ENCODE results near the gene MYO7A.

The MYO7A gene

DNA sequence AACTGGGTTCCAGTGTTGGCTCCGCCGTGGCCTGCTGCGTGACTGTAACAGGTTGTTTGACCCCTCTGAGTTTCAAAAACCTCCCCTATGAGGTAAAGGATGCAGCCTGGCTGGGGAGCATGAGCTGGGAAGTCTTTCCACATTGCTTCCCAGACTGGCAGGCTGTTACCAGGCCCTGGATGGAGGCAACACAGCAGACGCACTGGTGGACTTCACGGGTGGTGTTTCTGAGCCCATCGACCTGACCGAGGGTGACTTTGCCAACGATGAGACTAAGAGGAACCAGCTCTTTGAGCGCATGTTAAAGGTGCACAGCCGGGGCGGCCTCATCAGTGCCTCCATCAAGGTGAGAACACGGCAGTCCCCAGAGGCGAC is 14.0 kb upstream of the MYO7A start:
- Histone ChIP-seq H3K79me2 (no peaks in the 10 kb centered on the region), H3K27me3 (ENCODE audit: control insufficient read depth, insufficient read depth, low read length) (no peaks in the 10 kb centered on the region), H3K4me3 (ENCODE audit: low read depth, low read length) (no peak overlapping the region), H3K4me1 (no peaks in the 10 kb centered on the region), H3K36me3 (ENCODE audit: control insufficient read depth, insufficient read depth, low read length) (no peaks in the 10 kb centered on the region), H3K4me2 (ENCODE audit: low read length) (no peak overlapping the region), H2AFZ (no peak overlapping the region), H3K9ac (no peak overlapping the region), H3K9me3 (ENCODE audit: control insufficient read depth, low read length) (no peaks in the 10 kb centered on the region), H3K27ac (no peak overlapping the region)
- TF ChIP-seq, protein P1, sequence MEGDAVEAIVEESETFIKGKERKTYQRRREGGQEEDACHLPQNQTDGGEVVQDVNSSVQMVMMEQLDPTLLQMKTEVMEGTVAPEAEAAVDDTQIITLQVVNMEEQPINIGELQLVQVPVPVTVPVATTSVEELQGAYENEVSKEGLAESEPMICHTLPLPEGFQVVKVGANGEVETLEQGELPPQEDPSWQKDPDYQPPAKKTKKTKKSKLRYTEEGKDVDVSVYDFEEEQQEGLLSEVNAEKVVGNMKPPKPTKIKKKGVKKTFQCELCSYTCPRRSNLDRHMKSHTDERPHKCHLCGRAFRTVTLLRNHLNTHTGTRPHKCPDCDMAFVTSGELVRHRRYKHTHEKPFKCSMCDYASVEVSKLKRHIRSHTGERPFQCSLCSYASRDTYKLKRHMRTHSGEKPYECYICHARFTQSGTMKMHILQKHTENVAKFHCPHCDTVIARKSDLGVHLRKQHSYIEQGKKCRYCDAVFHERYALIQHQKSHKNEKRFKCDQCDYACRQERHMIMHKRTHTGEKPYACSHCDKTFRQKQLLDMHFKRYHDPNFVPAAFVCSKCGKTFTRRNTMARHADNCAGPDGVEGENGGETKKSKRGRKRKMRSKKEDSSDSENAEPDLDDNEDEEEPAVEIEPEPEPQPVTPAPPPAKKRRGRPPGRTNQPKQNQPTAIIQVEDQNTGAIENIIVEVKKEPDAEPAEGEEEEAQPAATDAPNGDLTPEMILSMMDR (IDR thresholded peaks at IDR 0.05) = no peak

DNA sequence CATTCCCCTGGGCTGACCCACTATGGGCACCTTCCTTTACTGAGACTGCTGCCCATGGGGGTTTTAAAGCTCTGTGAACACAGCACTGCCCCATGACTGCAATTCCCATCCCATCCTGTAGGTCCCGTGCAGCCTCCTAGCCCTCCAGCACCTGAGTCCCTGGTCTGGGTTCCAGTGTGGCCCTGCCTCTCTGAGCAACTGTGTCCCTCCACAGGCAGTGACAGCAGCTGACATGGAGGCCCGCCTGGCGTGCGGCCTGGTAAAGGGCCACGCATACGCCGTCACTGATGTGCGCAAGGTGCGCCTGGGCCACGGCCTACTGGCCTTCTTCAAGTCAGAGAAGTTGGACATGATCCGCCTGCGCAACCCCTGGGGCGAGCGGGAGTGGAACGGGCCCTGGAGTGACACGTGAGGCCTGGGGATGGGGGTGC is 12.8 kb upstream of the MYO7A start:
- TF ChIP-seq, protein P1 (IDR thresholded peaks at IDR 0.05) = no peak
- H3K9ac ChIP-seq = no peak overlapping the region
- H3K4me2 ChIP-seq (ENCODE audit: low read length) = no peak overlapping the region
- no peak overlapping the region for H3K27ac ChIP-seq
- H3K4me1 ChIP-seq = no peaks in the 10 kb centered on the region
- no peaks in the 10 kb centered on the region for H3K27me3 ChIP-seq (ENCODE audit: control insufficient read depth, insufficient read depth, low read length)
- no peaks in the 10 kb centered on the region for H3K9me3 ChIP-seq (ENCODE audit: control insufficient read depth, low read length)
- no peak overlapping the region for H3K4me3 ChIP-seq (ENCODE audit: low read depth, low read length)
- H3K79me2 ChIP-seq = no peaks in the 10 kb centered on the region
- H2AFZ ChIP-seq = no peak overlapping the region
- H3K36me3 ChIP-seq (ENCODE audit: control insufficient read depth, insufficient read depth, low read length) = no peaks in the 10 kb centered on the region

DNA sequence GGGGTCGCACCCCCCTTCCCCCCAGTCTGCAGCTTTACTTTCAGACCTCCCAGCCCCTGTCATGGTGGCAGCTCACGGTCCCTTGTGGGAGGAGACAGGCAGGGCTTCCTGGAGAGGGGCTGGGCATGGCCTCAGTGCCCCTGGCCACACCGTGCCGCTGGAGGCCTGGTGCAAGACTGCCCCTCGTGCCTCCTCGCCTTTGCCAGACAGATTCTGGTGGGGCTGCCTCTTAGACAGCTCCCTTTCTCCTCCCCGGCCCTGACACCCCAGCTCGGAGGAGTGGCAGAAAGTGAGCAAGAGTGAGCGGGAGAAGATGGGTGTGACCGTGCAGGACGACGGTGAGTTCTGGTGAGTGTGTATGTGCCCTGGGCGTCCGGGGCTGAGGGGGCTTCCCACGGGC is 12.1 kb upstream of the MYO7A start:
- Histone ChIP-seq H2AFZ (no peak overlapping the region), H3K4me2 (ENCODE audit: low read length) (no peak overlapping the region), H3K9ac (no peak overlapping the region), H3K27ac (no peak overlapping the region), H3K4me3 (ENCODE audit: low read depth, low read length) (no peak overlapping the region), H3K36me3 (ENCODE audit: control insufficient read depth, insufficient read depth, low read length) (no peaks in the 10 kb centered on the region), H3K27me3 (ENCODE audit: control insufficient read depth, insufficient read depth, low read length) (no peaks in the 10 kb centered on the region), H3K79me2 (no peaks in the 10 kb centered on the region), H3K4me1 (no peaks in the 10 kb centered on the region), H3K9me3 (ENCODE audit: control insufficient read depth, low read length) (no peaks in the 10 kb centered on the region)
- TF ChIP-seq, protein P1 (IDR thresholded peaks at IDR 0.05) = no peak

DNA sequence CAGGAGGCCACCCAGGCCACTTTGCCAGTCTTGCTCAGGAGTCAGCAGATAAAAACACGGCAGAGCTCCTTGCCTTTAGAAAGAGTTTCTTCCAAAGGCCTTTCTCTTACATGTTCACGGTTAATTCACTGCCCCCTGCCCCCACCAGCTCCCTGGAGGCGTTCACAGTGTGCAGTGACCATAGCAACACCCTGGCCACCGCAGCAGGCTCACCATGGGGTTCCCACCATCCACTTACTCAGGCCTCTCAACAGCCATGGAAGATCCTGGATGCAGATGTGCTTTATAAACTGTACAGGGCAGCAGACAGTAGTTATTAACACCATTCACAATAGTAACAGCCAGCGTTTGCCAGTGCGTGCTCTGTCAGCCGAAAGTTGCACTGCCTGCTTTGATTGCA is 10.6 kb upstream of the MYO7A start:
- Histone ChIP-seq H3K27me3 (ENCODE audit: control insufficient read depth, insufficient read depth, low read length) (no peaks in the 10 kb centered on the region), H3K79me2 (no peaks in the 10 kb centered on the region), H3K4me1 (no peaks in the 10 kb centered on the region), H2AFZ (no peak overlapping the region), H3K4me3 (ENCODE audit: low read depth, low read length) (no peak overlapping the region), H3K4me2 (ENCODE audit: low read length) (no peak overlapping the region), H3K36me3 (ENCODE audit: control insufficient read depth, insufficient read depth, low read length) (no peaks in the 10 kb centered on the region), H3K9me3 (ENCODE audit: control insufficient read depth, low read length) (no peaks in the 10 kb centered on the region), H3K9ac (no peak overlapping the region), H3K27ac (no peak overlapping the region)
- TF ChIP-seq, protein P1 (IDR thresholded peaks at IDR 0.05) = no peak

DNA sequence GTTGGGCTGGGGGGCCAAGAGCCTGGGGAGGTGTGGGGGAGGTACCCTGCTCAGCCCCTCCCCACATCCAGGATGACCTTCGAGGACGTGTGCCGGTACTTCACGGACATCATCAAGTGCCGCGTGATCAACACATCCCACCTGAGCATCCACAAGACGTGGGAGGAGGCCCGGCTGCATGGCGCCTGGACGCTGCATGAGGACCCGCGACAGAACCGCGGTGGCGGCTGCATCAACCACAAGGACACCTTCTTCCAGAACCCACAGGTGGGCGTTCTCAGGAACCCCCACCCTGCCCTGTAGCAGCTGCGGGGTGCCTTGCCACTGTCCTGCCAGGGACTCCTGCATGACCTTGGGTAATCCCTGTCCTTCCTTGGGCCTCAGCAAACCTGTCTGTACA is 10.0 kb upstream of the MYO7A start:
- TF ChIP-seq, protein P1 (IDR thresholded peaks at IDR 0.05) = no peak

More for the DNA sequence above, 10.0 kb upstream of the MYO7A start:
- no peaks in the 10 kb centered on the region for H3K27me3 ChIP-seq (ENCODE audit: control insufficient read depth, insufficient read depth, low read length)
- H3K4me1 ChIP-seq = no peaks in the 10 kb centered on the region
- no peaks in the 10 kb centered on the region for H3K36me3 ChIP-seq (ENCODE audit: control insufficient read depth, insufficient read depth, low read length)
- no peak overlapping the region for H3K4me2 ChIP-seq (ENCODE audit: low read length)
- H3K9ac ChIP-seq = no peak overlapping the region
- H3K79me2 ChIP-seq = no peaks in the 10 kb centered on the region
- no peak overlapping the region for H3K4me3 ChIP-seq (ENCODE audit: low read depth, low read length)
- H3K27ac ChIP-seq = no peak overlapping the region
- H2AFZ ChIP-seq = no peak overlapping the region
- H3K9me3 ChIP-seq (ENCODE audit: control insufficient read depth, low read length) = no peaks in the 10 kb centered on the region

Data from parathyroid adenoma (tissue), 2 donors.